Stimulated activated naive CD8-positive, alpha-beta T cell treated with anti-CD3 and anti-CD28 coated beads, Interleukin-15, amount 100 ng/mL, for 72 hours (primary cell): ENCODE measurements around the gene SKIC2.

Source experiments
- ATAC-seq: fragments of 150-1000 bp; cut with Tn5 transposase; 2 replicates; pipeline ENCODE4 v1.10.0; 2021; ENCODE audit warnings: mild to moderate bottlenecking, moderate library complexity
- DNase-seq, 2 donors: peaks; one replicate each; pipeline ENCODE4 v3.0.0; 2021 to 2022
- H3K27ac Mint-ChIP-seq, 2 donors: one replicate each; pipeline ENCODE4 v1.8.0; 2022; ENCODE audit warnings: mild to moderate bottlenecking in 2 of 2, mixed read lengths in 2 of 2, moderate library complexity in 2 of 2
- H3K27me3 Mint-ChIP-seq: one replicate; pipeline ENCODE4 v1.8.0; 2022; ENCODE audit warnings: mixed read lengths
- H3K4me1 Mint-ChIP-seq: one replicate; pipeline ENCODE4 v1.8.0; 2022; ENCODE audit warnings: mild to moderate bottlenecking, mixed read lengths
- H3K4me3 Mint-ChIP-seq, 2 donors: one replicate each; pipeline ENCODE4 v1.8.0; 2022; ENCODE audit warnings: mild to moderate bottlenecking in 2 of 2, mixed read lengths in 2 of 2, moderate library complexity in 1 of 2
- H3K9me3 Mint-ChIP-seq, 2 donors: one replicate each; pipeline ENCODE4 v1.8.0; 2022; ENCODE audit warnings: mixed read lengths in 2 of 2

Gene SKIC2

GRCh38 chr6:31954511-31954910, 4.5 kb upstream of the SKIC2 start:
- H3K27me3 Mint-ChIP-seq, result no peaks in the 10 kb centered on the region
- no peak overlapping the region for H3K27ac Mint-ChIP-seq
- ATAC-seq (no peak), DNase-seq (no peak)
- no peak overlapping the region for H3K4me3 Mint-ChIP-seq
- H3K9me3 Mint-ChIP-seq, result no peaks in the 10 kb centered on the region
- peaks cover 17% of the 10 kb centered on the region for H3K4me1 Mint-ChIP-seq

- Mint-ChIP-seq H3K27me3 (no peaks in the 10 kb centered on the region), H3K9me3 (no peaks in the 10 kb centered on the region), H3K4me1 (peaks cover 40% of the 10 kb centered on the region), H3K27ac (no peak overlapping the region), H3K4me3 (peak overlapping the region in 1 of 2 donors; percentile 98)
- no peak for ATAC-seq
- no peak for DNase-seq
These were observed 2.2 kb upstream of the SKIC2 start for GRCh38 chr6:31956796-31957195.

GRCh38 chr6:31958412-31958740, 599 bp upstream of the SKIC2 start:
- ATAC-seq (no peak), DNase-seq (no peak)
- no peaks in the 10 kb centered on the region for H3K9me3 Mint-ChIP-seq
- no peaks in the 10 kb centered on the region for H3K27me3 Mint-ChIP-seq
- H3K4me1 Mint-ChIP-seq, result peaks cover 51% of the 10 kb centered on the region
- H3K27ac Mint-ChIP-seq, result peak overlapping the region; percentile 86 to 94
- peak overlapping the region; percentile 90 to 98 for H3K4me3 Mint-ChIP-seq

GRCh38 chr6:31961616-31962015, 2.6 kb downstream of the SKIC2 start:
- Mint-ChIP-seq H3K4me1 (peaks cover 51% of the 10 kb centered on the region), H3K27me3 (no peaks in the 10 kb centered on the region), H3K4me3 (no peak overlapping the region), H3K9me3 (no peaks in the 10 kb centered on the region), H3K27ac (peak overlapping the region; percentile 1 to 89)
- ATAC-seq (no peak), DNase-seq (no peak)

GRCh38 chr6:31963921-31964320, 4.9 kb downstream of the SKIC2 start:
- peak overlapping the region in 1 of 2 donors; percentile 79 for H3K27ac Mint-ChIP-seq
- DNase-seq, result no peak
- no peak overlapping the region for H3K4me3 Mint-ChIP-seq
- ATAC-seq, result no peak
- no peaks in the 10 kb centered on the region for H3K9me3 Mint-ChIP-seq
- peaks cover 49% of the 10 kb centered on the region for H3K4me1 Mint-ChIP-seq
- no peaks in the 10 kb centered on the region for H3K27me3 Mint-ChIP-seq

GRCh38 chr6:31965700-31966099, 6.7 kb downstream of the SKIC2 start:
- Mint-ChIP-seq H3K27me3 (no peaks in the 10 kb centered on the region), H3K4me1 (peaks cover 54% of the 10 kb centered on the region), H3K4me3 (no peak overlapping the region), H3K9me3 (no peaks in the 10 kb centered on the region), H3K27ac (no peak overlapping the region)
- DNase-seq (no peak), ATAC-seq (no peak)

GRCh38 chr6:31966506-31966905, 7.5 kb downstream of the SKIC2 start:
- H3K27ac Mint-ChIP-seq, result peak overlapping the region in 1 of 2 donors; percentile 76
- no peaks in the 10 kb centered on the region for H3K9me3 Mint-ChIP-seq
- no peaks in the 10 kb centered on the region for H3K27me3 Mint-ChIP-seq
- H3K4me1 Mint-ChIP-seq, result peaks cover 53% of the 10 kb centered on the region
- no peak overlapping the region for H3K4me3 Mint-ChIP-seq
- no peak for DNase-seq
- no peak for ATAC-seq

GRCh38 chr6:31966997-31967925, 8.3 kb downstream of the SKIC2 start:
- peak overlapping the region; percentile 75 to 76 for H3K27ac Mint-ChIP-seq
- H3K4me3 Mint-ChIP-seq, result no peak overlapping the region

GRCh38 chr6:31967926-31968320, 8.9 kb downstream of the SKIC2 start:
- Mint-ChIP-seq H3K4me3 (no peak overlapping the region), H3K9me3 (no peaks in the 10 kb centered on the region), H3K4me1 (peaks cover 47% of the 10 kb centered on the region), H3K27me3 (no peaks in the 10 kb centered on the region), H3K27ac (peak overlapping the region; percentile 75 to 85)
- ATAC-seq (no peak), DNase-seq (no peak)

More at GRCh38 chr6:31966997-31967925, 8.3 kb downstream of the SKIC2 start:
- DNase-seq (no peak), ATAC-seq (no peak)
- no peaks in the 10 kb centered on the region for H3K27me3 Mint-ChIP-seq
- H3K4me1 Mint-ChIP-seq, result peaks cover 45% of the 10 kb centered on the region
- H3K9me3 Mint-ChIP-seq, result no peaks in the 10 kb centered on the region

GRCh38 chr6:31968326-31968725, 9.4 kb downstream of the SKIC2 start:
- Mint-ChIP-seq H3K4me1 (peaks cover 48% of the 10 kb centered on the region), H3K4me3 (no peak overlapping the region), H3K27me3 (no peaks in the 10 kb centered on the region), H3K27ac (no peak overlapping the region), H3K9me3 (no peaks in the 10 kb centered on the region)
- DNase-seq (no peak), ATAC-seq (no peak)

- peak overlapping the region in 1 of 2 donors; percentile 78 for H3K4me3 Mint-ChIP-seq
- no peaks in the 10 kb centered on the region for H3K27me3 Mint-ChIP-seq
- DNase-seq, result no peak
- no peak for ATAC-seq
- H3K4me1 Mint-ChIP-seq, result peaks cover 55% of the 10 kb centered on the region
- no peaks in the 10 kb centered on the region for H3K9me3 Mint-ChIP-seq
- no peak overlapping the region for H3K27ac Mint-ChIP-seq
These were observed 10.1 kb downstream of the SKIC2 start for GRCh38 chr6:31968791-31969711.

- no peak for DNase-seq
- Mint-ChIP-seq H3K4me1 (peaks cover 58% of the 10 kb centered on the region), H3K27me3 (no peaks in the 10 kb centered on the region), H3K9me3 (no peaks in the 10 kb centered on the region), H3K4me3 (peak overlapping the region; percentile 78 to 87), H3K27ac (peak overlapping the region; percentile 63 to 100)
- ATAC-seq, result no peak
These were observed 11.0 kb downstream of the SKIC2 start for GRCh38 chr6:31969712-31970603.

- no peaks in the 10 kb centered on the region for H3K9me3 Mint-ChIP-seq
- H3K4me3 Mint-ChIP-seq, result peak overlapping the region; percentile 78 to 87
- H3K4me1 Mint-ChIP-seq, result peaks cover 58% of the 10 kb centered on the region
- no peak for DNase-seq
- peak overlapping the region; percentile 100 for H3K27ac Mint-ChIP-seq
- ATAC-seq, result no peak
- no peaks in the 10 kb centered on the region for H3K27me3 Mint-ChIP-seq
These were observed 11.8 kb downstream of the SKIC2 start for GRCh38 chr6:31970604-31971271.

GRCh38 chr6:31971279-31971992, 12.5 kb downstream of the SKIC2 start:
- Mint-ChIP-seq H3K4me1 (peaks cover 58% of the 10 kb centered on the region), H3K9me3 (no peaks in the 10 kb centered on the region), H3K4me3 (peak overlapping the region; percentile 78 to 87), H3K27ac (peak overlapping the region; percentile 100), H3K27me3 (no peaks in the 10 kb centered on the region)
- DNase-seq (no peak), ATAC-seq (peak; percentile 16)
